Measurements from ENCODE around the gene TMEM50B.

- no peak for TF ChIP-seq CTCF (IDR thresholded peaks at IDR 0.05; ENCODE audit: borderline replicate concordance, extremely low read depth, low read length, poor library complexity, severe bottlenecking)
- TF ChIP-seq EZH2 (IDR thresholded peaks at IDR 0.05; ENCODE audit: borderline replicate concordance, low read depth, low read length, severe bottlenecking), result no peak
These were observed 6.4 kb downstream of the TMEM50B start for GRCh38 chr21:33473344-33473743.
